ENCODE data around the gene TES. TPM values are rescaled to one million over a fixed set of nuclear protein-coding genes. Genes with fewer than 3 reads are reported as not detected.

Gene TES
- total RNA-seq, 2 donors from 2014 or later: 292 to 317 TPM

GRCh38 chr7:116216956-116217571 is 6.7 kb downstream of the TES start:
- intact Hi-C loops (cut with DNase I): no loop called here
- DNase-seq (ENCODE audit: low spot score): no peak

GRCh38 chr7:116218051-116218645 is 7.8 kb downstream of the TES start:
- intact Hi-C loops (cut with DNase I): no loop called here

DNA sequence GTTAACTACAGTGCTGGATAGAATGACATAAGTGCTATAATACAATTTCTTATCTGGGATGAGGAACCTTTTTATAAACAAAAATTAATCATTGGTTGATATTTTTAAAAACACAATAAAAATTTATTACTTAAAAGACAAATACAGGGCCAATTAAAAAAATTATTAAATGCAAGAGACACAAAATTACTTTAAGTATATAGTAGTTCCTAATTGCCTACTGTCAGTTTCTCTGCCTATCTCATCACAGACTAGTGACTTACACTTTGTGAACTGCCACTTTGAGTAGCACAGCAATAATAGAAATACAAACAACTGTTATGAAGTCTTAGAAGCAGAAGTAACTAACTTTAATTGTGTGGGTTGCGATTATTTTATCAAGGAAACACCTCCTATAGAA is 8.4 kb downstream of the TES start:
- no peak for DNase-seq (ENCODE audit: low spot score)
- intact Hi-C loops (cut with DNase I): loop anchor here in 1 of 2 donors (1.0 kb wide), 1 partner anchor 23 kb away; no protein-coding TSS in a partner anchor

More at GRCh38 chr7:116218051-116218645, 7.8 kb downstream of the TES start:
- no peak for DNase-seq (ENCODE audit: low spot score)

DNA sequence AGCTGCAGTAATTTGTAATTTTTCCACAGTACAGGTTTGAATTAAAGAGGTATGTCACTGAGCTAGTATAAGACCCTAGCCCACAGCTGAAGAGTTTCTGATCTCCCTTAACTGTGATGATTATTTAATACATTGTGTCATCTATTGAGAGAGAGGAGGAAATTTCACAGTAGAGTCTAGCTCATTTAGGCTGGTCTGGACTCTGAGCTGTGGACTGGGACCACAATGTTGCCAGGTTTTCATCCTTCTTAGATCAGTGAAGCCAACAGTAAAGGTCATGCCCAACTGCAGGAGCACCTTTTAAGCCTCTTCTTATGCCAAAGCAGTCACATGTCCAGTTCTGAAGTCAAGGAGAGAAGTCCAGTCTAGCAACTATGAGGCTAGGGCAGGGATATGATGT is 8.9 kb downstream of the TES start:
- DNase-seq (ENCODE audit: low spot score): no peak
- intact Hi-C loops (cut with DNase I): loop anchor here in 1 of 2 donors (1.0 kb wide), 1 partner anchor 24 kb away; no protein-coding TSS in a partner anchor

DNA sequence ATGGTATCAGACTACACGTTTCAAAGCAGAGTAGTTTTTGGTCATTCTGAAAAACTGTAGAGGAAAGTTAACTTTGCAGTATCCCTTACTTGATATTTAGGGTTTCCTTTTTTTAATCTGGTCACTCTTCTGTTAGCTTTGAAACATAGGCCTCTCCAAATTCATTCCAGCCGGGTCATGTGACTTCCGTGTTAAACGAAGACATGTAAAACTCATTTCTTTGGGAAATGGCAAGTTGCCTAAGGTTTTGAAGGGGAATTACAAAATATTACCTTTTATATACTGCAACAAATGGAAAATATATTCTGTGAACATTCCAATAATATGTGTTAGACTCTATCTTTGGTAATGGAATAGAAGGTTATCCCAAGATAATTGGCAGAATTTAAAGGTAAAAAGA is 9.5 kb downstream of the TES start:
- DNase-seq (ENCODE audit: low spot score): no peak
- intact Hi-C loops (cut with DNase I): loop anchor here in 1 of 2 donors (1.0 kb wide), 1 partner anchor 25 kb away; no protein-coding TSS in a partner anchor

GRCh38 chr7:116222501-116222900 is 12.2 kb downstream of the TES start:
- no peak for DNase-seq (ENCODE audit: low spot score)
- intact Hi-C loops (cut with DNase I): no loop called here

DNA sequence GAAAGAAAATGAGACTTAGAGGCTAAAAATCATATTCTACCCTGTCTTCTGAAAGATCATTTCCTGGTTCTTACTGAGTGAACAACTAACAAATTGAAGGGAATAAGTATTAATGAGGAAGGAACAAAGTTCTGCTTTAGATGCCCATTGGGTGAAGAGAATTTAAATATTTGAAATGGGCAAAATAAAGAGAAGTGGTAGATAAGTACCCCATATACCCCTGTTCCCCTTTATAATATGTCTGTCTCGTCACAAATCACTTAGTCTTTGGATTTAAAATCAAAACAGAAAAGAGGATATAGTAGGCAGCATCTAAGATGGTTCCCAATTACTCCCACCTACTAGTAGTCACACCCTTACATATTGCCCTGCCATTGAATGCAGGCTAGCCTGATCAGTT is 13.2 kb downstream of the TES start:
- intact Hi-C loops (cut with DNase I): no loop called here
- DNase-seq (ENCODE audit: low spot score): no peak

DNA sequence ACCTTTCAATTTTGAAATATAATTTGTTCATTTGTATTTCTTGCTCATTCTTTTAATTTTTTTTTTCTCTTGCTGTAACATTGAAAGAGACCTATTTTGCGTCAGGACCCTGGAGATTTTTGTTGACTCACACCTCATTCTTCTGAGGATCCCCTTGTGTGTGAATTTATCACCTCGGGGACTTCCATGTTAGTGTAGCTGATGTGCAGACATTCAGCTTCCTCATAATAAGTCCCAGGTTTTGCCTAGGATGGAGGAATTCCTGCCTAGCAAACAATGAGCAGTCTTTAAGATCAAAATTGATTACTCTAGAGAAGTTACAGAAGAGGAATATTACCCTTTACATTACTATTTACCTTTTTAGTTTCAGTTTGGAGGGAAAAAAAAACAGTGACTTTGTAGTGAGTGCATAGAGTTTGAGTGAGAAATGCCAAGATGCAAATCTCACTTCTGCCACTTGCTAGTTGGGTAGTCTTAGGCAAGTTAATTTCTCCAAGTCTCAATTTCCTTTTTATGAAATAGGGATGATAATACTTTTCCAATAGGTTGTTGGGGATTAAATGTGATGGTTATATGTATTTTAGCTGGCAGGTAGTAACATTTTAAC is 14.3 kb downstream of the TES start:
- DNase-seq (ENCODE audit: low spot score): no peak
- intact Hi-C loops (cut with DNase I): no loop called here

DNA sequence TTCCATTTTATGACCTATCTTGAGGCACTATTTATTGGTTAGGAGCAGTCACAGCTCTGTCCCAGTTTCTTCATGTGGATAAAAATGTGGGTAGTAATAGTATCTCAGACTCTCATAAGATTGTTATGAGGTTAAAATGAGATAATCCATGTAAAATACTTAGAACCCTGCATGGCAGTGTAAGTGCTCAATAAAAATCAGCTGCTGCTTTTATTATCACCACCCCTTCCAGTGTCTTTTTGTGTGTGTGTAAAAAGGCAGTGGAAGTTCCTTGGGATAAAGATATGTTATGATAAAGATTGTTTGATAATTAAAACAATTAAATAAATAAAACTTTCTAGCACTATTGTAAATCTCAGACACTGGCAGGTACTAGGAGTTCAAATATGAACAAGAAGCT is 15.5 kb downstream of the TES start:
- no peak for DNase-seq (ENCODE audit: low spot score)
- intact Hi-C loops (cut with DNase I): no loop called here

GRCh38 chr7:116226664-116227063 is 16.3 kb downstream of the TES start:
- DNase-seq (ENCODE audit: low spot score): no peak
- intact Hi-C loops (cut with DNase I): no loop called here

GRCh38 chr7:116227678-116228239 is 17.4 kb downstream of the TES start:
- no peak for DNase-seq (ENCODE audit: low spot score)
- intact Hi-C loops (cut with DNase I): no loop called here

DNA sequence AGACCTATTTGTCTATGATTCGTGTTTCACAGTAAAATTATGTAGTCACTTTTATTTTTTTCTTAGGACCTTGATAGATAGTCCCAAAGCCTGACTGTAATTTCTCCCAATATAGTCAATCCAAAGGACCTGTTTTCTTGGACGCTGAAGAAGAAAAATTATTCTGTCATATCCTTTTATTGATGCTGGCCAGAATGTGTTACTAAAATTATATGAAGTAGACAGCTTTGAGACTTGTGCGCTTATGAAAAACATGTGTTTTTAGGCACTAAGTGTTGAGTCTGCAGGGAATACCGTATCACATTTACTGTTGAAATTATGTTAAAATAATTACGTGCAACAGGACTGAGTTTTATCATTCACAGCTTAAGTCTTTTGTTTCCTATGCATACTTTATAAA is 17.9 kb downstream of the TES start:
- intact Hi-C loops (cut with DNase I): no loop called here
- no peak for DNase-seq (ENCODE audit: low spot score)

GRCh38 chr7:116229366-116229765 is 19.0 kb downstream of the TES start:
- intact Hi-C loops (cut with DNase I): no loop called here
- DNase-seq (ENCODE audit: low spot score): no peak

DNA sequence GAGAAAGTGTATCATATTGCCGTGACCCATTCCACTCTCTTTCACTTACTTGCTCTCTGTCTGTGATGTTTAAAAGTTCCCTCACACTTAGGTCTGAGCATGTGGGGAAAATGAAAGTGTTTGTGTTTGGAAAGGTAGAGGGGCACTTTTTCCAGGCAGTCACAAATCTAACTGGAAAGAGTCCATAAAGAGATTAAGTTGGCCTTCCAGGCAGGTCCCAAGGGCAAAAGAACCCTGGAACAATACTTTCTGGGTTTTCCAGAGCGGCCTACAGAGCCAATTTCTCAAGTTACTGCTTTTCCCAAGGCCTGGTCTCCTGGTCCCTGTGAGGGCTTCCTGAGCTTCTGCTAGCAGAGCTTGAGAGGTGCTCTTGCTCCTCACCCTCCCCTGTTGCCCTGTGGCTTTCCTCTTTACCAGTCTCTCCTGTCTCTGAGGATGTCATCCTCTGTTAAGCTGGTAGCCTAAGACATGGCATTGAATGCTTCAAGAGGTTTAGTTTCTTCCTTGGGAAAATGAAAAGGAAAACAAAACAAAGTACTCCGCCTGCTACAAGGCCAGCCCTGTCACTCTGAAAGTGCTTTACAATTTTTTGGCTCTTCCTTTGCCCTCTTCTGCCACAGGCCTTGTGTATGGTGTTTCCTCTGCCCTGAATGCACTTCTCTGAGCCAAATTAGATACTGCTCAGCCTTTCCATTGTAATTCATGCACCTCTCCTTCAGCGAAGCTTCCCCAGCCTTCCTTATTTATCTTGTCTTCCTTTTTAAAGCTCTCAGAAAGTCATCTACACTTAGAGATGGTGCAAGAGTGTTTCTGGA is 20.1 kb downstream of the TES start:
- intact Hi-C loops (cut with DNase I): loop anchor here in 1 of 2 donors (10.0 kb wide), 1 partner anchor 56 kb away; no protein-coding TSS in a partner anchor
- DNase-seq (ENCODE audit: low spot score): no peak

- intact Hi-C loops (cut with DNase I): loop anchor here in 1 of 2 donors (10.0 kb wide), 1 partner anchor 57 kb away; no protein-coding TSS in a partner anchor
Measured at GRCh38 chr7:116231543-116231942, 21.2 kb downstream of the TES start.

GRCh38 chr7:116231949-116232348 is 21.6 kb downstream of the TES start:
- DNase-seq (ENCODE audit: low spot score): no peak
- intact Hi-C loops (cut with DNase I): loop anchor here in 1 of 2 donors (10.0 kb wide), 1 partner anchor 57 kb away; no protein-coding TSS in a partner anchor

More at GRCh38 chr7:116231543-116231942, 21.2 kb downstream of the TES start:
- DNase-seq (ENCODE audit: low spot score): no peak

GRCh38 chr7:116232350-116232749 is 22.0 kb downstream of the TES start:
- DNase-seq (ENCODE audit: low spot score): no peak
- intact Hi-C loops (cut with DNase I): loop anchor here in 1 of 2 donors (10.0 kb wide), 1 partner anchor 58 kb away; no protein-coding TSS in a partner anchor

- intact Hi-C loops (cut with DNase I): loop anchor here in 1 of 2 donors (10.0 kb wide), 1 partner anchor 58 kb away; no protein-coding TSS in a partner anchor
- DNase-seq (ENCODE audit: low spot score): no peak
Measured at GRCh38 chr7:116232920-116233319, 22.6 kb downstream of the TES start.

All from posterior vena cava (tissue), 2 donors.